ENCODE results near the gene GNG7.

DNA sequence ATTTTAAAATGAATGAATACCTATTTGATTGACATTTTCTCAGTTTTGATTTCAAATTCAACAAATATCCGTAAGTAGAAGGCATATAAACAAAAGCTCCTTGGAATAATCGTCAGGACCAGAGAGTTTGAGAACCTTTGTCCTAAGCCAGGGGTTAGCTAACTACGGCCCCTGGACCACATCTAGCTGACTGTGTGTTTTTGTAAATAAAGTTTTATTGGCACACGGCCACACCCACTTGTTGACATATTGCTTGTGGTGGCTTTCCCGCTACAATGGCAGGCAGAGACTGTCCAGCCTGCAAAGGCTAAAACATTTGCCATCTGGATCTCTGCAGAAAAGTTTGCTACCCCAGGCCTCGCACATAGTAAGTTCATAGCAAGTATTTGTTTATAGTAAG is 83.4 kb downstream of the GNG7 start:
- TF ChIP-seq POLR2A (IDR thresholded peaks at IDR 0.05) (no peak), POLR2AphosphoS5 (IDR thresholded peaks at IDR 0.05) (no peak)
- TF ChIP-seq, protein P1, sequence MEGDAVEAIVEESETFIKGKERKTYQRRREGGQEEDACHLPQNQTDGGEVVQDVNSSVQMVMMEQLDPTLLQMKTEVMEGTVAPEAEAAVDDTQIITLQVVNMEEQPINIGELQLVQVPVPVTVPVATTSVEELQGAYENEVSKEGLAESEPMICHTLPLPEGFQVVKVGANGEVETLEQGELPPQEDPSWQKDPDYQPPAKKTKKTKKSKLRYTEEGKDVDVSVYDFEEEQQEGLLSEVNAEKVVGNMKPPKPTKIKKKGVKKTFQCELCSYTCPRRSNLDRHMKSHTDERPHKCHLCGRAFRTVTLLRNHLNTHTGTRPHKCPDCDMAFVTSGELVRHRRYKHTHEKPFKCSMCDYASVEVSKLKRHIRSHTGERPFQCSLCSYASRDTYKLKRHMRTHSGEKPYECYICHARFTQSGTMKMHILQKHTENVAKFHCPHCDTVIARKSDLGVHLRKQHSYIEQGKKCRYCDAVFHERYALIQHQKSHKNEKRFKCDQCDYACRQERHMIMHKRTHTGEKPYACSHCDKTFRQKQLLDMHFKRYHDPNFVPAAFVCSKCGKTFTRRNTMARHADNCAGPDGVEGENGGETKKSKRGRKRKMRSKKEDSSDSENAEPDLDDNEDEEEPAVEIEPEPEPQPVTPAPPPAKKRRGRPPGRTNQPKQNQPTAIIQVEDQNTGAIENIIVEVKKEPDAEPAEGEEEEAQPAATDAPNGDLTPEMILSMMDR (IDR thresholded peaks at IDR 0.05) = no peak
